ENCODE measurements around the gene ADAMTSL5.

GRCh38 chr19:1513499-1514294, 878 bp upstream of the ADAMTSL5 start:
- TF ChIP-seq, protein P1, sequence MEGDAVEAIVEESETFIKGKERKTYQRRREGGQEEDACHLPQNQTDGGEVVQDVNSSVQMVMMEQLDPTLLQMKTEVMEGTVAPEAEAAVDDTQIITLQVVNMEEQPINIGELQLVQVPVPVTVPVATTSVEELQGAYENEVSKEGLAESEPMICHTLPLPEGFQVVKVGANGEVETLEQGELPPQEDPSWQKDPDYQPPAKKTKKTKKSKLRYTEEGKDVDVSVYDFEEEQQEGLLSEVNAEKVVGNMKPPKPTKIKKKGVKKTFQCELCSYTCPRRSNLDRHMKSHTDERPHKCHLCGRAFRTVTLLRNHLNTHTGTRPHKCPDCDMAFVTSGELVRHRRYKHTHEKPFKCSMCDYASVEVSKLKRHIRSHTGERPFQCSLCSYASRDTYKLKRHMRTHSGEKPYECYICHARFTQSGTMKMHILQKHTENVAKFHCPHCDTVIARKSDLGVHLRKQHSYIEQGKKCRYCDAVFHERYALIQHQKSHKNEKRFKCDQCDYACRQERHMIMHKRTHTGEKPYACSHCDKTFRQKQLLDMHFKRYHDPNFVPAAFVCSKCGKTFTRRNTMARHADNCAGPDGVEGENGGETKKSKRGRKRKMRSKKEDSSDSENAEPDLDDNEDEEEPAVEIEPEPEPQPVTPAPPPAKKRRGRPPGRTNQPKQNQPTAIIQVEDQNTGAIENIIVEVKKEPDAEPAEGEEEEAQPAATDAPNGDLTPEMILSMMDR (IDR thresholded peaks at IDR 0.05; ENCODE audit: insufficient read depth, low read length, poor library complexity, severe bottlenecking) = peak; percentile 37
- no peak for TF ChIP-seq EZH2phosphoT487 (conservative IDR thresholded peaks at IDR 0.05; ENCODE audit: low read length)

Data from SU-DHL-6 (cell line).